ENCODE results near the gene PRKACA. TPM values are rescaled to one million over a fixed set of nuclear protein-coding genes. Genes with fewer than 3 reads are reported as not detected.

PRKACA gene
- total and polyA plus RNA-seq, 10 of the 15 experiments (the other 5 are each of a cell fraction or from before 2014, with no cell fraction given): 0.53 to 68.5 (median 11.2) TPM

DNA sequence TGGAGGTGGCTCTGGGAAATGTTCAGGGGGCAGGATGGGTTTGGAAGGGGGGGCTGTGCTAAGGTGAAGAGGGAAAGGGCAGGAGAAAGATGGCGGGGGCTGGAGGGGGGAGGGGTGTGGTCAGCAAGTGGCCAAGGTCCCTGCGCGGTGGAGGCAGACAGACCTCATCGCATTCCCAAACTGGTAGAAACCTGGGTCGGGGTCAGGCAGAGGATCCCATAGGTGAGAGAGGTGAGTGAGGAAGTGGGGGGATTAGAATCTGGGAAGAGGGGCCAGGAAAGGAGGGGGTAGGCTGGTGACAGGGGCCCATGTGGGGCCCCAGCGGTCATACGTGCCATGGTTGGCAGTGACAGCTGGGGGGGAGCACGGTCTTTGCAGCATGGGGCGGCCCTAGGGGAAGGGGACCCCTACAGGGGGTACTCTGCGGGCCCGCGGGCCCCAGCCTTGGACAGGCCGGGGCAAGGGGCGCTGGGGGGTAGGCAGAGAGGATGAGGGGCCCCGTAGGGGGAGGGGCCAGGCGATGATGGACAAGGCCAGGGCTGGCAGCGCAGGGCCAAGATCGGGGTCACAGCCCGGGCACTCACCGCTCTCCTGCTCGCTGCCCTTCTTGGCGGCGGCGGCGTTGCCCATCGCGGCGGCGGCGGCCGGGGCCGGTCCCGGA is 514 bp downstream of the PRKACA start:
- ChIA-PET POLR2A (interaction anchor here (0.9 to 1.7 kb wide), 3 partner anchors 17 to 35 kb away, joined by 3 to 5 read pairs (median 5); partner anchors contain the start of gene ASF1B), CTCF (interaction anchor here (0.7 to 3.9 kb wide), 6 partner anchors 20 to 214 kb away, joined by 3 to 30 read pairs (median 8); partner anchors contain the start of genes ASF1B and IL27RA), SMC1A (ENCODE audit: uncharacterized antibody, unreplicated experiment) (interaction anchor here (1.0 to 1.3 kb wide), 3 partner anchors 19 to 25 kb away, joined by 3 to 5 read pairs (median 4); partner anchors contain the start of gene ASF1B), RAD21 (ENCODE audit: unreplicated experiment) (interaction anchor here (0.7 to 1.6 kb wide), 3 partner anchors 19 to 58 kb away, joined by 3 to 8 read pairs (median 4); partner anchors contain the start of gene ASF1B)
- Histone ChIP-seq H3K27ac (ENCODE audit: control insufficient read depth, insufficient read depth) (0 out of 2 replicates have a peak overlapping the region, but pooled peaks have one; percentile 18), H3K79me2 (ENCODE audit: control insufficient read depth, insufficient read depth, low read length) (peaks cover 8% of the 10 kb centered on the region), H4K20me1 (ENCODE audit: control insufficient read depth, insufficient read depth) (no peaks in the 10 kb centered on the region), H3K4me2 (ENCODE audit: control insufficient read depth, insufficient read depth) (peak overlapping the region; percentile 90), H3K9ac (ENCODE audit: control insufficient read depth, insufficient read depth, low read length) (peak overlapping the region; percentile 64), H3K36me3 (ENCODE audit: control insufficient read depth in 2 of 2, insufficient read depth in 2 of 2, low read length in 1 of 2) (peaks cover 0 to 2% of the 10 kb centered on the region in 2 experiments; a peak in 2 of 4 replicates), H2AFZ (ENCODE audit: control insufficient read depth, low read depth, low read length) (peak overlapping the region; percentile 28; the same call in 1 of the 2 replicates), H3K27me3 (replicated peaks in 1 of 2; ENCODE audit: control insufficient read depth in 2 of 2, insufficient read depth in 2 of 2, low read length in 1 of 2) (no peaks in the 10 kb centered on the region), H3K9me3 (replicated peaks; ENCODE audit: control insufficient read depth, insufficient read depth, low read length) (no peaks in the 10 kb centered on the region), H3K4me3 (peak overlapping the region; percentile 70), H3K4me1 (ENCODE audit: control insufficient read depth, insufficient read depth, low read length) (peaks cover 16% of the 10 kb centered on the region)
- intact Hi-C loops (cut with micrococcal nuclease; ENCODE audit: unreplicated experiment): loop anchor here (5.0 kb wide), 1 partner anchor 35 kb away; no protein-coding TSS in a partner anchor
- DNase-seq (ENCODE audit: low read depth, low spot score) (no peak), ATAC-seq (no peak), FAIRE-seq (no peak)
- under 1% methylated on average over 27 of the region's 33 CpGs for WGBS (ENCODE audit: insufficient coverage, insufficient replicate concordance, low lambda C conversion rate, missing lambda C conversion rate)
- in situ Hi-C loops (cut with MboI): no loop called here
- no TSS peak for BruUV-seq (replicated peaks)
- TF ChIP-seq SUPT20H (IDR thresholded peaks at IDR 0.05; ENCODE audit: borderline replicate concordance, control insufficient read depth, low read depth, low read length) (no peak), KDM1A (IDR thresholded peaks at IDR 0.05; ENCODE audit: borderline replicate concordance) (no peak), RFX5 (IDR thresholded peaks at IDR 0.05; ENCODE audit: low read depth, low read length) (no peak), FOXM1 (IDR thresholded peaks at IDR 0.05; ENCODE audit: low read depth, low read length) (no peak), SMAD1 (IDR thresholded peaks at IDR 0.05; ENCODE audit: low read depth, partially characterized antibody) (no peak), RB1 (IDR thresholded peaks at IDR 0.05; ENCODE audit: borderline replicate concordance) (no peak), NFYB (IDR thresholded peaks at IDR 0.05; ENCODE audit: insufficient read depth, low read depth, low read length) (no peak), MEF2A (IDR thresholded peaks at IDR 0.05; ENCODE audit: insufficient read depth, low read depth, low read length) (no peak), YY1 (IDR thresholded peaks at IDR 0.05; ENCODE audit: low read depth, low read length) (peak; percentile 27; the same call in 1 of the 2 replicates), PML (IDR thresholded peaks at IDR 0.05; ENCODE audit: low read length) (no peak), MTA3 (IDR thresholded peaks at IDR 0.05; ENCODE audit: borderline replicate concordance, low read length) (no peak), YBX1 (IDR thresholded peaks at IDR 0.05) (no peak), SP1 (IDR thresholded peaks at IDR 0.05; ENCODE audit: low read depth, low read length) (no peak), POLR2AphosphoS2 (IDR thresholded peaks at IDR 0.05; ENCODE audit: low read depth, low read length) (no peak)
- TF ChIP-seq, protein P1, sequence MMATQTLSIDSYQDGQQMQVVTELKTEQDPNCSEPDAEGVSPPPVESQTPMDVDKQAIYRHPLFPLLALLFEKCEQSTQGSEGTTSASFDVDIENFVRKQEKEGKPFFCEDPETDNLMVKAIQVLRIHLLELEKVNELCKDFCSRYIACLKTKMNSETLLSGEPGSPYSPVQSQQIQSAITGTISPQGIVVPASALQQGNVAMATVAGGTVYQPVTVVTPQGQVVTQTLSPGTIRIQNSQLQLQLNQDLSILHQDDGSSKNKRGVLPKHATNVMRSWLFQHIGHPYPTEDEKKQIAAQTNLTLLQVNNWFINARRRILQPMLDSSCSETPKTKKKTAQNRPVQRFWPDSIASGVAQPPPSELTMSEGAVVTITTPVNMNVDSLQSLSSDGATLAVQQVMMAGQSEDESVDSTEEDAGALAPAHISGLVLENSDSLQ (IDR thresholded peaks at IDR 0.05): peak; percentile 6; the same call in 1 of the 2 replicates
- TF ChIP-seq, protein P2, sequence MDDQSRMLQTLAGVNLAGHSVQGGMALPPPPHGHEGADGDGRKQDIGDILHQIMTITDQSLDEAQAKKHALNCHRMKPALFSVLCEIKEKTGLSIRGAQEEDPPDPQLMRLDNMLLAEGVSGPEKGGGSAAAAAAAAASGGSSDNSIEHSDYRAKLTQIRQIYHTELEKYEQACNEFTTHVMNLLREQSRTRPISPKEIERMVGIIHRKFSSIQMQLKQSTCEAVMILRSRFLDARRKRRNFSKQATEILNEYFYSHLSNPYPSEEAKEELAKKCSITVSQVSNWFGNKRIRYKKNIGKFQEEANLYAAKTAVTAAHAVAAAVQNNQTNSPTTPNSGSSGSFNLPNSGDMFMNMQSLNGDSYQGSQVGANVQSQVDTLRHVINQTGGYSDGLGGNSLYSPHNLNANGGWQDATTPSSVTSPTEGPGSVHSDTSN (IDR thresholded peaks at IDR 0.05; ENCODE audit: insufficient replicate concordance, low read depth, low read length): peak; percentile 28
- TF ChIP-seq, protein P3, sequence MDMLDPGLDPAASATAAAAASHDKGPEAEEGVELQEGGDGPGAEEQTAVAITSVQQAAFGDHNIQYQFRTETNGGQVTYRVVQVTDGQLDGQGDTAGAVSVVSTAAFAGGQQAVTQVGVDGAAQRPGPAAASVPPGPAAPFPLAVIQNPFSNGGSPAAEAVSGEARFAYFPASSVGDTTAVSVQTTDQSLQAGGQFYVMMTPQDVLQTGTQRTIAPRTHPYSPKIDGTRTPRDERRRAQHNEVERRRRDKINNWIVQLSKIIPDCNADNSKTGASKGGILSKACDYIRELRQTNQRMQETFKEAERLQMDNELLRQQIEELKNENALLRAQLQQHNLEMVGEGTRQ (IDR thresholded peaks at IDR 0.05; ENCODE audit: borderline replicate concordance, low read depth, low read length): no peak
- TF ChIP-seq, protein P4, sequence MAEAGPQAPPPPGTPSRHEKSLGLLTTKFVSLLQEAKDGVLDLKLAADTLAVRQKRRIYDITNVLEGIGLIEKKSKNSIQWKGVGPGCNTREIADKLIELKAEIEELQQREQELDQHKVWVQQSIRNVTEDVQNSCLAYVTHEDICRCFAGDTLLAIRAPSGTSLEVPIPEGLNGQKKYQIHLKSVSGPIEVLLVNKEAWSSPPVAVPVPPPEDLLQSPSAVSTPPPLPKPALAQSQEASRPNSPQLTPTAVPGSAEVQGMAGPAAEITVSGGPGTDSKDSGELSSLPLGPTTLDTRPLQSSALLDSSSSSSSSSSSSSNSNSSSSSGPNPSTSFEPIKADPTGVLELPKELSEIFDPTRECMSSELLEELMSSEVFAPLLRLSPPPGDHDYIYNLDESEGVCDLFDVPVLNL (IDR thresholded peaks at IDR 0.05; ENCODE audit: low read depth, low read length): no peak

Measured in GM12878 (cell line).